ENCODE results near the gene ZEB2.

GRCh38 chr2:144438801-144439631 is 80.9 kb downstream of the ZEB2 start:
- no peak for TF ChIP-seq CTCF (IDR thresholded peaks at IDR 0.05)
- TF ChIP-seq POLR2A (IDR thresholded peaks at IDR 0.05): no peak

All from adrenal gland (tissue), 5 donors.